Liver (tissue), 9 donors: Measurements from ENCODE around the gene HSPG2. TPM values are rescaled to one million over a fixed set of nuclear protein-coding genes. Genes with fewer than 3 reads are reported as not detected.

Experiments
- DNase-seq: peaks from one replicate; pipeline ENCODE4 v3.0.0-alpha.2; 2017; ENCODE audit warnings: low spot score
- H3K27ac ChIP-seq, 2 donors: one replicate each; pipeline ENCODE4 v1.7.0; 2013; ENCODE audit warnings: inconsistent platforms in 2 of 2, low read length in 2 of 2, control low read depth in 1 of 2, low read depth in 1 of 2, mild to moderate bottlenecking in 1 of 2
- H3K27me3 ChIP-seq, 4 donors: one replicate each; pipeline versions ENCODE4 v1.6.1 to v1.7.0; 2013; ENCODE audit warnings: low read length in 3 of 4, inconsistent platforms in 1 of 4, mild to moderate bottlenecking in 1 of 4, moderate library complexity in 1 of 4; ENCODE audit not compliant: control insufficient read depth in 4 of 4, insufficient read depth in 4 of 4
- H3K36me3 ChIP-seq, 4 donors: one replicate each; pipeline versions ENCODE4 v1.6.1 to v1.7.0; 2013; ENCODE audit warnings: low read length in 3 of 4, mild to moderate bottlenecking in 3 of 4, low read depth in 1 of 4, moderate library complexity in 1 of 4; ENCODE audit not compliant: control insufficient read depth in 4 of 4, insufficient read depth in 3 of 4
- H3K4me1 ChIP-seq, 4 donors: one replicate each; pipeline versions ENCODE4 v1.6.1 to v1.7.0; 2013; ENCODE audit warnings: low read length in 3 of 4, mild to moderate bottlenecking in 3 of 4, moderate library complexity in 1 of 4; ENCODE audit not compliant: control insufficient read depth in 4 of 4, insufficient read depth in 4 of 4
- H3K4me3 ChIP-seq, 3 donors: one replicate each; pipeline versions ENCODE4 v1.6.1 to v1.7.0; 2013; ENCODE audit warnings: low read length in 3 of 3, control low read depth in 1 of 3, low read depth in 1 of 3, mild to moderate bottlenecking in 1 of 3
- H3K9ac ChIP-seq, 2 donors: one replicate each; pipeline ENCODE4 v1.7.0; 2013; ENCODE audit warnings: low read length in 2 of 2, mild to moderate bottlenecking in 2 of 2, moderate library complexity in 2 of 2, control low read depth in 1 of 2, low read depth in 1 of 2
- H3K9me3 ChIP-seq, 4 donors: one replicate each; pipeline versions ENCODE4 v1.6.1 to v1.7.0; 2013; ENCODE audit warnings: low read length in 3 of 4; ENCODE audit not compliant: control insufficient read depth in 4 of 4
- EGR1 ChIP-seq, 2 donors: IDR thresholded peaks; 2 replicates each; pipeline ENCODE4 v1.6.1; 2016 to 2018; ENCODE audit warnings: antibody characterized with exemption in 2 of 2, low read depth in 2 of 2
- FOXA1 ChIP-seq: IDR thresholded peaks from 2 replicates; pipeline ENCODE4 v1.6.1; 2016; ENCODE audit warnings: antibody characterized with exemption
- FOXA2 ChIP-seq: IDR thresholded peaks from 2 replicates; pipeline ENCODE4 v1.6.1; 2016; ENCODE audit warnings: antibody characterized with exemption
- GABPA ChIP-seq, 2 donors: IDR thresholded peaks in 1 of 2; conservative IDR thresholded peaks in 1 of 2; 2 replicates each; pipeline ENCODE4 v1.6.1; 2016; ENCODE audit warnings: antibody characterized with exemption in 2 of 2, mild to moderate bottlenecking in 1 of 2, moderate library complexity in 1 of 2
- HNF4A ChIP-seq, 2 donors: conservative IDR thresholded peaks; 2 replicates each; pipeline ENCODE4 v1.6.1; 2016; ENCODE audit warnings: antibody characterized with exemption in 2 of 2, mild to moderate bottlenecking in 2 of 2
- HNF4G ChIP-seq: IDR thresholded peaks from 2 replicates; pipeline ENCODE4 v1.6.1; 2016; ENCODE audit warnings: antibody characterized with exemption
- JUND ChIP-seq, 2 donors: IDR thresholded peaks; 2 replicates each; pipeline ENCODE4 v1.6.1; 2016; ENCODE audit warnings: antibody characterized with exemption in 2 of 2
- NR2F2 ChIP-seq: IDR thresholded peaks from 2 replicates; pipeline ENCODE4 v1.6.1; 2016; ENCODE audit warnings: antibody characterized with exemption
- RAD21 ChIP-seq, 2 donors: IDR thresholded peaks; 2 replicates each; pipeline ENCODE4 v1.6.1; 2016; ENCODE audit warnings: antibody characterized with exemption in 2 of 2, mild to moderate bottlenecking in 2 of 2
- RXRA ChIP-seq, 2 donors: IDR thresholded peaks; 2 replicates each; pipeline ENCODE4 v1.6.1; 2017 to 2018; ENCODE audit warnings: antibody characterized with exemption in 2 of 2, mild to moderate bottlenecking in 1 of 2
- SP1 ChIP-seq: IDR thresholded peaks from 2 replicates; pipeline ENCODE4 v1.6.1; 2018; ENCODE audit warnings: antibody characterized with exemption, mild to moderate bottlenecking
- TAF1 ChIP-seq: conservative IDR thresholded peaks from 2 replicates; pipeline ENCODE4 v1.6.1; 2016; ENCODE audit warnings: antibody characterized with exemption, mild to moderate bottlenecking
- YY1 ChIP-seq: IDR thresholded peaks from 2 replicates; pipeline ENCODE4 v1.6.1; 2016; ENCODE audit warnings: antibody characterized with exemption, mild to moderate bottlenecking
- WGBS: extraction: QIAGEN DNeasy Blood & Tissue Kit; methylation state at CpG from one replicate; pipeline ENCODE4 v1.1.7; 2013; 5-methylcytosine and 5-hydroxymethylcytosine counted together
- polyA plus RNA-seq, 2 donors: library from polyadenylated mRNA; stranded (reverse) in 1 of 2; unstranded in 1 of 2; fragments of 200-250 nt in 1 of 2; fragments of >200 nt in 1 of 2; fragmentation: Nextera tagmentation in 1 of 2; extraction: Ambion mirVana in 1 of 2; gene quantifications; one replicate each; pipeline versions ENCODE4 v1.2.1 to v1.2.3, GENCODE V29; 2013 to 2015
- total RNA-seq, 2 donors: library from RNA; depleted of rRNA; stranded (reverse); fragments of >200 nt; gene quantifications; one replicate each; pipeline ENCODE4 v1.2.3, GENCODE V29; 2014
- TF ChIP-seq, protein P1 (sequence below): IDR thresholded peaks from 2 replicates; pipeline ENCODE4 v1.6.1; 2016; ENCODE audit warnings: antibody characterized with exemption
- TF ChIP-seq, protein P2 (sequence below): IDR thresholded peaks from 2 replicates; pipeline ENCODE4 v1.6.1; 2016; ENCODE audit warnings: antibody characterized with exemption
- TF ChIP-seq, protein P3 (sequence below): IDR thresholded peaks from 2 replicates; pipeline ENCODE4 v1.6.1; 2016; ENCODE audit warnings: antibody characterized with exemption
- TF ChIP-seq, protein P4 (sequence below): fragments of 150-350 bp; IDR thresholded peaks from 2 replicates; pipeline ENCODE4 v1.5.1; 2017; ENCODE audit warnings: improper control_type of control experiment, low read depth, low read length; ENCODE audit not compliant: missing input control
- TF ChIP-seq, protein P5 (sequence below): IDR thresholded peaks from 2 replicates; pipeline ENCODE4 v1.6.1; 2016; ENCODE audit warnings: antibody characterized with exemption, mild to moderate bottlenecking
- donor health status: healthy.
- donor health status: healthy.
- donor health status: healthy.
- donor health status: healthy.
- donor health status: healthy.

The HSPG2 gene
- total and polyA plus RNA-seq, 4 donors, result 5.6 to 43.9 (median 23.9) TPM

DNA sequence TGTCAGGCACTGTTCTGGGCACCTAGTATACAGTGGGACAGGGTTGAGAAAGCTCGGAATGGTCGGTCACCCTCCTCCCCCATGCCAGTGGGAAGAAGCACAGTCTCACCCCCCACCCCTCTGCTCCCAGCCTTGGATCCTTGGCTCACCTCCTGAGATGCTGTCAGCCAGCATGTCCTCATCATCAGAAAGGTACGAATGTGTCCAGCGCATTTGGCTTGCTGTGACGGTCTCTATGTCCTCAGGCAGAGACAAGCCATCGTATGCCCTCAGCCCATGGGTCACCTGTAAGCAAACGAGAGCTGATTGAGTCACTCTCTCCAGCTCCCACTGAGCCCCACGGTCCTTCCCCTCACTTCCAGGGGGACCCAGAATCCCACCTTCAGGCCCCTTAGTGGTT, 41.1 kb downstream of the HSPG2 start:
- no peak for TF ChIP-seq GABPA (IDR thresholded peaks at IDR 0.05 in 1 of 2, conservative IDR thresholded peaks at IDR 0.05 in 1 of 2)
- no peak for TF ChIP-seq TAF1
- TF ChIP-seq, protein P1, sequence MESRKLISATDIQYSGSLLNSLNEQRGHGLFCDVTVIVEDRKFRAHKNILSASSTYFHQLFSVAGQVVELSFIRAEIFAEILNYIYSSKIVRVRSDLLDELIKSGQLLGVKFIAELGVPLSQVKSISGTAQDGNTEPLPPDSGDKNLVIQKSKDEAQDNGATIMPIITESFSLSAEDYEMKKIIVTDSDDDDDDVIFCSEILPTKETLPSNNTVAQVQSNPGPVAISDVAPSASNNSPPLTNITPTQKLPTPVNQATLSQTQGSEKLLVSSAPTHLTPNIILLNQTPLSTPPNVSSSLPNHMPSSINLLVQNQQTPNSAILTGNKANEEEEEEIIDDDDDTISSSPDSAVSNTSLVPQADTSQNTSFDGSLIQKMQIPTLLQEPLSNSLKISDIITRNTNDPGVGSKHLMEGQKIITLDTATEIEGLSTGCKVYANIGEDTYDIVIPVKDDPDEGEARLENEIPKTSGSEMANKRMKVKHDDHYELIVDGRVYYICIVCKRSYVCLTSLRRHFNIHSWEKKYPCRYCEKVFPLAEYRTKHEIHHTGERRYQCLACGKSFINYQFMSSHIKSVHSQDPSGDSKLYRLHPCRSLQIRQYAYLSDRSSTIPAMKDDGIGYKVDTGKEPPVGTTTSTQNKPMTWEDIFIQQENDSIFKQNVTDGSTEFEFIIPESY, result no peak
- TF ChIP-seq HNF4A (conservative IDR thresholded peaks at IDR 0.05), result no peak
- no peak overlapping the region for H3K4me3 ChIP-seq
- H3K9me3 ChIP-seq, result no peaks in the 10 kb centered on the region
- no peaks in the 10 kb centered on the region for H3K27me3 ChIP-seq
- H3K27ac ChIP-seq, result no peak overlapping the region
- no peak overlapping the region for H3K9ac ChIP-seq
- H3K36me3 ChIP-seq, result no peaks in the 10 kb centered on the region
- no peak for DNase-seq
- 87% methylated on average over 8 of the region's 8 CpGs for WGBS
- H3K4me1 ChIP-seq, result peaks cover 0 to 15% (median 0%) of the 10 kb centered on the region in 4 donors

DNA sequence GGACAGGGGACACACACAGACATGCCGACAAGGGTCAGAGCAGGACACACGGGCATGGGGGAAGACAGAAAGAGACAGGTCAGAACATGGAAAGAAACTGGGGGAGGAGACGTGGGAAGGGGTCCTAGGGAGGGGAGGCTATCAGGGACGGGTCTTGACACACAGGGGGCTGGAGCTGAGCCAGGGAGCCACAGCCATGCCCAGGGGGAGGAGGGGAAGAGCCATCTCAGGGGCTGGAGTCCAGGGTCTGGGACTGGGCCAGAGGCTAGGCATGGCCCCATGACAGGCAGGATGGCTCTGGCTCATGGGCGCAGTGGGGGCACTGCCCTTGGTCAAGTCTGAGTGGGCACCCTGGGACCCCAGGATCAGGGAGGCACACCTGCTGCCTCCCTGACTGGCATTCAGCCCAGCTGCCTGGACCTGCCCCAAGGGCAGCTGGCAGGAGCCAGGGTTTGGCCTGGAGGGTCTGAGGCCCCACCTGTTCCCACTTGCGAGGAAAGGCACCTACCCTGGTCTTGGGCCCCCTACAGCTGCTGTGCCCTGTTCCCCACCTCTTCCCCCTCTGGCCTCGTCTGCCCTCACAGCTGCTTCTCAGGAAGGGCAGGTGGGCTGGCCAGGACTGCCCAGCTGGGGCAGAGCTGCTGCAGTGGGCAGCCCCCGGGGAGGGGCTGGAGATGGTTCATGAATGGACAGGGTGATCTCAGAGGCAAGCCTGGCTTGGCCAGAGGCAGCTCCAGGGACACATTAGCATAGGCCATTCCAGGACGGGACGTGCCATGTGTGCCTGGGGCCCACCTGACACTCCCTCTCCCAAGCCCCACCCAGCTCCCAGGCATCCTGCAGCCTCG, 42.9 kb downstream of the HSPG2 start:
- Histone ChIP-seq H3K4me1 (peaks cover 0 to 6% (median 0%) of the 10 kb centered on the region in 4 donors), H3K9ac (no peak overlapping the region), H3K36me3 (no peaks in the 10 kb centered on the region), H3K4me3 (no peak overlapping the region), H3K27ac (no peak overlapping the region), H3K9me3 (no peaks in the 10 kb centered on the region), H3K27me3 (no peaks in the 10 kb centered on the region)
- no peak for DNase-seq
- TF ChIP-seq, protein P2, sequence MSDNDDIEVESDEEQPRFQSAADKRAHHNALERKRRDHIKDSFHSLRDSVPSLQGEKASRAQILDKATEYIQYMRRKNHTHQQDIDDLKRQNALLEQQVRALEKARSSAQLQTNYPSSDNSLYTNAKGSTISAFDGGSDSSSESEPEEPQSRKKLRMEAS, result no peak
- no peak for TF ChIP-seq YY1
- no peak for TF ChIP-seq SP1
- no peak for TF ChIP-seq JUND (IDR thresholded peaks at IDR 0.05)
- no peak for TF ChIP-seq RAD21 (IDR thresholded peaks at IDR 0.05)
- no peak for TF ChIP-seq RXRA (IDR thresholded peaks at IDR 0.05)
- no peak for TF ChIP-seq FOXA2
- no peak for TF ChIP-seq HNF4A (conservative IDR thresholded peaks at IDR 0.05)
- TF ChIP-seq HNF4G, result no peak
- TF ChIP-seq, protein P1, result no peak
- TF ChIP-seq, protein P3, sequence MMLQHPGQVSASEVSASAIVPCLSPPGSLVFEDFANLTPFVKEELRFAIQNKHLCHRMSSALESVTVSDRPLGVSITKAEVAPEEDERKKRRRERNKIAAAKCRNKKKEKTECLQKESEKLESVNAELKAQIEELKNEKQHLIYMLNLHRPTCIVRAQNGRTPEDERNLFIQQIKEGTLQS, result no peak
- TF ChIP-seq, protein P4, sequence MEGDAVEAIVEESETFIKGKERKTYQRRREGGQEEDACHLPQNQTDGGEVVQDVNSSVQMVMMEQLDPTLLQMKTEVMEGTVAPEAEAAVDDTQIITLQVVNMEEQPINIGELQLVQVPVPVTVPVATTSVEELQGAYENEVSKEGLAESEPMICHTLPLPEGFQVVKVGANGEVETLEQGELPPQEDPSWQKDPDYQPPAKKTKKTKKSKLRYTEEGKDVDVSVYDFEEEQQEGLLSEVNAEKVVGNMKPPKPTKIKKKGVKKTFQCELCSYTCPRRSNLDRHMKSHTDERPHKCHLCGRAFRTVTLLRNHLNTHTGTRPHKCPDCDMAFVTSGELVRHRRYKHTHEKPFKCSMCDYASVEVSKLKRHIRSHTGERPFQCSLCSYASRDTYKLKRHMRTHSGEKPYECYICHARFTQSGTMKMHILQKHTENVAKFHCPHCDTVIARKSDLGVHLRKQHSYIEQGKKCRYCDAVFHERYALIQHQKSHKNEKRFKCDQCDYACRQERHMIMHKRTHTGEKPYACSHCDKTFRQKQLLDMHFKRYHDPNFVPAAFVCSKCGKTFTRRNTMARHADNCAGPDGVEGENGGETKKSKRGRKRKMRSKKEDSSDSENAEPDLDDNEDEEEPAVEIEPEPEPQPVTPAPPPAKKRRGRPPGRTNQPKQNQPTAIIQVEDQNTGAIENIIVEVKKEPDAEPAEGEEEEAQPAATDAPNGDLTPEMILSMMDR, result no peak
- TF ChIP-seq NR2F2, result no peak
- TF ChIP-seq EGR1 (IDR thresholded peaks at IDR 0.05; ENCODE audit: low read depth in 2 of 2), result no peak
- no peak for TF ChIP-seq TAF1
- TF ChIP-seq, protein P5, sequence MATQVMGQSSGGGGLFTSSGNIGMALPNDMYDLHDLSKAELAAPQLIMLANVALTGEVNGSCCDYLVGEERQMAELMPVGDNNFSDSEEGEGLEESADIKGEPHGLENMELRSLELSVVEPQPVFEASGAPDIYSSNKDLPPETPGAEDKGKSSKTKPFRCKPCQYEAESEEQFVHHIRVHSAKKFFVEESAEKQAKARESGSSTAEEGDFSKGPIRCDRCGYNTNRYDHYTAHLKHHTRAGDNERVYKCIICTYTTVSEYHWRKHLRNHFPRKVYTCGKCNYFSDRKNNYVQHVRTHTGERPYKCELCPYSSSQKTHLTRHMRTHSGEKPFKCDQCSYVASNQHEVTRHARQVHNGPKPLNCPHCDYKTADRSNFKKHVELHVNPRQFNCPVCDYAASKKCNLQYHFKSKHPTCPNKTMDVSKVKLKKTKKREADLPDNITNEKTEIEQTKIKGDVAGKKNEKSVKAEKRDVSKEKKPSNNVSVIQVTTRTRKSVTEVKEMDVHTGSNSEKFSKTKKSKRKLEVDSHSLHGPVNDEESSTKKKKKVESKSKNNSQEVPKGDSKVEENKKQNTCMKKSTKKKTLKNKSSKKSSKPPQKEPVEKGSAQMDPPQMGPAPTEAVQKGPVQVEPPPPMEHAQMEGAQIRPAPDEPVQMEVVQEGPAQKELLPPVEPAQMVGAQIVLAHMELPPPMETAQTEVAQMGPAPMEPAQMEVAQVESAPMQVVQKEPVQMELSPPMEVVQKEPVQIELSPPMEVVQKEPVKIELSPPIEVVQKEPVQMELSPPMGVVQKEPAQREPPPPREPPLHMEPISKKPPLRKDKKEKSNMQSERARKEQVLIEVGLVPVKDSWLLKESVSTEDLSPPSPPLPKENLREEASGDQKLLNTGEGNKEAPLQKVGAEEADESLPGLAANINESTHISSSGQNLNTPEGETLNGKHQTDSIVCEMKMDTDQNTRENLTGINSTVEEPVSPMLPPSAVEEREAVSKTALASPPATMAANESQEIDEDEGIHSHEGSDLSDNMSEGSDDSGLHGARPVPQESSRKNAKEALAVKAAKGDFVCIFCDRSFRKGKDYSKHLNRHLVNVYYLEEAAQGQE, result no peak
- no peak for TF ChIP-seq GABPA (IDR thresholded peaks at IDR 0.05 in 1 of 2, conservative IDR thresholded peaks at IDR 0.05 in 1 of 2)
- TF ChIP-seq FOXA1, result no peak
- 82% methylated on average over 11 of the region's 11 CpGs for WGBS
